ENCODE measurements around the gene COL5A2.

Gene COL5A2

DNA sequence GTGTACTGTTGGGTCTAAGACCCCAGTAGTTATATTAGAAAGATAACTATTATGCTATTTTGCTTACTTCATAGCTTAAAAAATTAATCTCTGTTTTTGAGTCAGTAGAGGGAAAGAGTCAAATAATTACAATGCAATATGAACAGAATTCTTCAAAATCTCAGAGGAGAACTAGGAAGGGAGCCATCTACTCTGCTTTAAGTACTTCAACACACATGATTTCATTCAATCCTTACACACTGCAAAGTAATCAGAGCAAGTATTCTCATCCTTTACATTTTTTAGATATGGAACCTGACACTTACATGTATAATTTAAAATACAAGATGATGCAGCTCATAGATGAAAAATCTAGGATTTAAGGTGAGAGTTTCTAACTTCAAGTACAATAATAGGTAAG lies 27.7 kb downstream of the COL5A2 start:
- Histone ChIP-seq H3K4me1 (ENCODE audit: control insufficient read depth, insufficient read depth, low read length, poor library complexity, severe bottlenecking) (no peaks in the 10 kb centered on the region), H3K27me3 (replicated peaks; ENCODE audit: control insufficient read depth, insufficient read depth, low read length, poor library complexity, severe bottlenecking) (no peaks in the 10 kb centered on the region), H3K4me3 (ENCODE audit: insufficient read depth, low read depth, low read length, poor library complexity, severe bottlenecking) (no peak overlapping the region), H3K36me3 (ENCODE audit: control insufficient read depth, insufficient read depth, low read length) (no peaks in the 10 kb centered on the region), H3K9me3 (ENCODE audit: control insufficient read depth, low read length) (no peaks in the 10 kb centered on the region), H3K27ac (ENCODE audit: insufficient read depth, low read length, poor library complexity, severe bottlenecking) (no peak overlapping the region)
- DNase-seq, result no peak

DNA sequence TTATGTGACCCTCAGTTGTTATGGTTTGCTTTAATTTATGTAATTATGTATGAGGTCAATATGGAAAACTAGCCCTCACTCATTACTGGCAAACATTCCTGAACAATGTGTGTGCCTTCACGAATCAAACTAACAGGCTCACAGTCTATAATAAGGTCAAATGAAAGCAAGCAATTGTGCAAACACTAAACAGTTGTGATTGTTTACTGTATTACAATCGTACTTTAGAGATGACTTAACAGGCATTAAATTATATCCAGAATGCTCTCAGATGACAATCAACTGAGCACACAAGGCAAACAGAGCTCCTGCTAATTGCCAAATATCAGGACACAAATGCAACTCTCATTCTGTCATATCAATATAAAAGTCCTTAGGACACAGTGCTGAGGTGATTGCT lies 29.5 kb downstream of the COL5A2 start:
- no peak overlapping the region for H3K4me3 ChIP-seq (ENCODE audit: insufficient read depth, low read depth, low read length, poor library complexity, severe bottlenecking)
- H3K4me1 ChIP-seq (ENCODE audit: control insufficient read depth, insufficient read depth, low read length, poor library complexity, severe bottlenecking), result no peaks in the 10 kb centered on the region
- H3K27ac ChIP-seq (ENCODE audit: insufficient read depth, low read length, poor library complexity, severe bottlenecking), result no peak overlapping the region
- no peaks in the 10 kb centered on the region for H3K27me3 ChIP-seq (replicated peaks; ENCODE audit: control insufficient read depth, insufficient read depth, low read length, poor library complexity, severe bottlenecking)
- no peak for DNase-seq
- no peaks in the 10 kb centered on the region for H3K9me3 ChIP-seq (ENCODE audit: control insufficient read depth, low read length)
- no peaks in the 10 kb centered on the region for H3K36me3 ChIP-seq (ENCODE audit: control insufficient read depth, insufficient read depth, low read length)

DNA sequence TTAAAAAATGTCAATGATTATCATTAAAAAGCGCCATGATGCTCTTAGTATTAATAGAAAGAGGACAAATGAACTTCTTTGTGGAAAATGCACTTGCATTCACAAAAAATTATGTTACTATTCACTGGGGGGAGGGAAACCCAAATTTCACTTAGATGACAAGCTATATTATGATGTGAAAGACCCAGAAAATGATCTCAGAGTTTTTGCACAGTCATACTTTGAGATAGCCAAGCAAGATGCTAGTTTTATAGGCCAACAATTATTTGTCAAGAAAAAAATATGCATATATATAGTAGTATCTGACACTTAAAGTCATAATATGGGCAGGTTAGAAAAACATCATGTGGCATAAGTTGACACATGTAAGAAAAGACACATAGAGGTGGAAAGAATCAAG lies 31.6 kb downstream of the COL5A2 start:
- Histone ChIP-seq H3K4me3 (ENCODE audit: insufficient read depth, low read depth, low read length, poor library complexity, severe bottlenecking) (no peak overlapping the region), H3K27me3 (replicated peaks; ENCODE audit: control insufficient read depth, insufficient read depth, low read length, poor library complexity, severe bottlenecking) (no peaks in the 10 kb centered on the region), H3K27ac (ENCODE audit: insufficient read depth, low read length, poor library complexity, severe bottlenecking) (no peak overlapping the region), H3K36me3 (ENCODE audit: control insufficient read depth, insufficient read depth, low read length) (no peaks in the 10 kb centered on the region), H3K9me3 (ENCODE audit: control insufficient read depth, low read length) (no peaks in the 10 kb centered on the region), H3K4me1 (ENCODE audit: control insufficient read depth, insufficient read depth, low read length, poor library complexity, severe bottlenecking) (no peaks in the 10 kb centered on the region)
- no peak for DNase-seq

DNA sequence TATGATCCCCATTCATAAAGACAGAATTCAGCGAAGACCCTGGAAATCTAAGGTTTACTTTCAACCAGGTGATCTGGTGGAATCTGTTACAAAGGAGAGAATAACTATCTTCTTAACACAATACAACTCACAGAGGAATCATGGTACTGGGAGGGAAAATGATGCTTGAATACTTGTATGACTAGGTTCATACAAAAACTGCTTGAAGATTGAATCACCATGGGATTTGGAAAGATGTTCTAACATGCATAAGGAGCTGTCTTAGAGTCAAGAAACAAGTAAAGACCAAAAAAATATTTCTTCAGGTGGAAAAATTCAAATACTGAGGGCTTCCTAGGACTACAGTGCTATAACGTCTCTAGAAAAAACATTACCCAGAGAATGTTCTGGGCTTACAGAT lies 32.2 kb downstream of the COL5A2 start:
- H3K4me1 ChIP-seq (ENCODE audit: control insufficient read depth, insufficient read depth, low read length, poor library complexity, severe bottlenecking), result no peaks in the 10 kb centered on the region
- no peaks in the 10 kb centered on the region for H3K36me3 ChIP-seq (ENCODE audit: control insufficient read depth, insufficient read depth, low read length)
- no peak for DNase-seq
- no peak overlapping the region for H3K4me3 ChIP-seq (ENCODE audit: insufficient read depth, low read depth, low read length, poor library complexity, severe bottlenecking)
- H3K27ac ChIP-seq (ENCODE audit: insufficient read depth, low read length, poor library complexity, severe bottlenecking), result no peak overlapping the region
- no peaks in the 10 kb centered on the region for H3K27me3 ChIP-seq (replicated peaks; ENCODE audit: control insufficient read depth, insufficient read depth, low read length, poor library complexity, severe bottlenecking)
- H3K9me3 ChIP-seq (ENCODE audit: control insufficient read depth, low read length), result no peaks in the 10 kb centered on the region

DNA sequence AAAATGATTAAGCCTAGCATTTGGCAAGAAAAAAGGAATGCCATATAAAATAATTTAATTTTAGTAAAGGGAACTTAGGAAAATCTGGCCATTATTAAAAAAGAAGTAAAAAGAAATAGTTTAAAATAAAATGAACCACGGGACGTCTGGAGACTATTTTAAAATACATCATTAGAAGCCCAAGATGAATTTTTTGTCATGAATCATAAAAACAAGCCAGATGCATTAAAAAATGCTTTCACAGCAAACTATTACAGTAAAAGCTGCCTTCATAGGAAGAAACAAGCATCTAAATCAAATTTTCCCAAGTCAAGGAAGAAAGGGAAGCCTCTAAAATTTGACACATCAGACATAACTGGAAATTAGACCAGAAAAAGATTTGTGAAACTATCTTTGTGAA lies 33.0 kb downstream of the COL5A2 start:
- H3K9me3 ChIP-seq (ENCODE audit: control insufficient read depth, low read length), result no peaks in the 10 kb centered on the region
- no peaks in the 10 kb centered on the region for H3K4me1 ChIP-seq (ENCODE audit: control insufficient read depth, insufficient read depth, low read length, poor library complexity, severe bottlenecking)
- no peak overlapping the region for H3K27ac ChIP-seq (ENCODE audit: insufficient read depth, low read length, poor library complexity, severe bottlenecking)
- H3K27me3 ChIP-seq (replicated peaks; ENCODE audit: control insufficient read depth, insufficient read depth, low read length, poor library complexity, severe bottlenecking), result no peaks in the 10 kb centered on the region
- H3K36me3 ChIP-seq (ENCODE audit: control insufficient read depth, insufficient read depth, low read length), result no peaks in the 10 kb centered on the region
- H3K4me3 ChIP-seq (ENCODE audit: insufficient read depth, low read depth, low read length, poor library complexity, severe bottlenecking), result no peak overlapping the region
- DNase-seq, result no peak

DNA sequence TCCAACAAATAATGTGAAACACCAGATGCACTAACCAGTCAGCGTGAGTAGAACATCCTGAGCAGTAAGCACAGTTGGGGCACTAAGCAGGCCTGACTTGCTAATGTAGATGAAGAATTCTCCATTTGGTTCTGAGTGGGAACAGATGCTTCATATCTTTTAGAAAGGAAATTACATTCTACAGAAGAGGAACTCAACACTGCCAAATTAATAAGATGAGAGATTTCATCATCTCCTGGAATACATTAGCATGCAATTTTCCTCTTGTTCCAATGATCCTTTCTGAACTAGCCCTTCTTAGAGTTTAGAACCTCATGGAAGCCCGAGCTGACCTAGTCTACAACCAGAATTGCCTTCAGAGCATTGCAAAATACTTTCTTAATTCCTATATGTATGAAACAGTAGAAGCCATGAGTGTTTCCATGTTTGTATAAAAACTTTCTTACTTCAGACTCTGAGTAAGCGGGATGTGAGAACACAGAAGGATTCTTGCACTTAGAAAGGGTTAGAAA lies 34.8 kb downstream of the COL5A2 start:
- Histone ChIP-seq H3K9me3 (ENCODE audit: control insufficient read depth, low read length) (no peaks in the 10 kb centered on the region), H3K27me3 (replicated peaks; ENCODE audit: control insufficient read depth, insufficient read depth, low read length, poor library complexity, severe bottlenecking) (no peaks in the 10 kb centered on the region), H3K36me3 (ENCODE audit: control insufficient read depth, insufficient read depth, low read length) (no peaks in the 10 kb centered on the region), H3K27ac (ENCODE audit: insufficient read depth, low read length, poor library complexity, severe bottlenecking) (no peak overlapping the region), H3K4me3 (ENCODE audit: insufficient read depth, low read depth, low read length, poor library complexity, severe bottlenecking) (no peak overlapping the region), H3K4me1 (ENCODE audit: control insufficient read depth, insufficient read depth, low read length, poor library complexity, severe bottlenecking) (no peaks in the 10 kb centered on the region)
- DNase-seq, result no peak

DNA sequence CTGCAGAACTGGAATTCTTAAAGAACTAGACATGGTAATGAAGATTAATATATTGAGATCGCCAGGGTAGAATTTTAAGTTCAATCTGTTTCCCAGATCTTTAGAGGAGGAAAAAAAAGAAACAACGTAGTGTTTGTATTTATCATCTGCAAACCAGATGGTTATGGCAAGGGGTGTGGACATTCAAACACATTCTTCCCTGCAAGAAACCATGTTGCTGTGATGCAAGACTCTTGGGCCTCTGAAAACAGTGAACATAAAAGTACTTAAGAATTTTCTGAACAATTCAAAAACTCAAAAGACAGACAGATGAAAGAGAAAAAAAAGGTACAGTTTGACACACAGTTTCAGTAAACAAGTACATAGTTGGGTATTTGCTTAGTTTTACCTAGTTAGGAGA lies 35.6 kb downstream of the COL5A2 start:
- H3K4me1 ChIP-seq (ENCODE audit: control insufficient read depth, insufficient read depth, low read length, poor library complexity, severe bottlenecking), result no peaks in the 10 kb centered on the region
- no peaks in the 10 kb centered on the region for H3K27me3 ChIP-seq (replicated peaks; ENCODE audit: control insufficient read depth, insufficient read depth, low read length, poor library complexity, severe bottlenecking)
- no peak for DNase-seq
- H3K27ac ChIP-seq (ENCODE audit: insufficient read depth, low read length, poor library complexity, severe bottlenecking), result no peak overlapping the region
- no peaks in the 10 kb centered on the region for H3K9me3 ChIP-seq (ENCODE audit: control insufficient read depth, low read length)
- H3K4me3 ChIP-seq (ENCODE audit: insufficient read depth, low read depth, low read length, poor library complexity, severe bottlenecking), result no peak overlapping the region
- no peaks in the 10 kb centered on the region for H3K36me3 ChIP-seq (ENCODE audit: control insufficient read depth, insufficient read depth, low read length)

DNA sequence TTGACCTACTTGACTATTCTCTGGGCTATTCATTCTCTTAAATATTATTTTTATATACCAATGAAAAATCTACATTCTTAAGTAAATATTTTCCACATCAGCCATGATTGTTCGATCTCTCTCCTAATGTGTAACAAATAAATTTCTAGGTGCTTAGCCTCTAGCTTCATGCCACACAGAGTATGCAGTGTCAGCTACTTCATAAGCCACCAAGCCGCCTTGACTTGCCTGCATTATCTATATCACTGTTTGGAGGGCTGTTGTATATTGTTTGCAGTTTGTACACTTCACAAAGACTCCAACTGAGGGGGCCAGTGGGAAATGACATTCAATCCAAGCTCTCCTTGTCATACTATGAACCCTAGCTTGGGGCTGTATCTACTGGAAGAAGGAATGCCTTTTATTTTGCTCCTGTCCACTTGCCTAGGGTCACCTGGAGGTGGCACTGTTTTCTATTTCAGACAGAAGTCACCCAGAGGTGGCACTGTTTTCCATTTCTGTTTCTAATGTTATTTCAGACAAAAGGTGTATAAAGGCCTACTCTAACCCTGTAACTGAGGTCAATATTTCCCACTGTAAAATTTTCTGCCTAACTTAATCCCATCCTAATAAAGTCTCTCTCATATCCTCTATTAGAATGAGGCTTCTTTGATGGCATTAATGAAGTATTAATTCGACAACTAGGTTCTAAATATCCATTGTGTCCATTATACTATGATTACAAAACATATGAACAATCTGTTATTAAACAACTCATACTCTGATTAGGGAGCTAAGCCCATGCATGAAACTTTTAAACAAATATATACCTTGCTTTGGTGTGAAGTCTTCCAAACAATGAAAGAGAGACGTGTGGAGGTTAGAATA lies 36.4 kb downstream of the COL5A2 start:
- DNase-seq, result peak; percentile 2 to 15 (median 3)
- Histone ChIP-seq H3K27ac (ENCODE audit: insufficient read depth, low read length, poor library complexity, severe bottlenecking) (no peak overlapping the region), H3K36me3 (ENCODE audit: control insufficient read depth, insufficient read depth, low read length) (no peaks in the 10 kb centered on the region), H3K4me1 (ENCODE audit: control insufficient read depth, insufficient read depth, low read length, poor library complexity, severe bottlenecking) (no peaks in the 10 kb centered on the region), H3K9me3 (ENCODE audit: control insufficient read depth, low read length) (no peaks in the 10 kb centered on the region), H3K4me3 (ENCODE audit: insufficient read depth, low read depth, low read length, poor library complexity, severe bottlenecking) (no peak overlapping the region), H3K27me3 (replicated peaks; ENCODE audit: control insufficient read depth, insufficient read depth, low read length, poor library complexity, severe bottlenecking) (no peaks in the 10 kb centered on the region)

DNA sequence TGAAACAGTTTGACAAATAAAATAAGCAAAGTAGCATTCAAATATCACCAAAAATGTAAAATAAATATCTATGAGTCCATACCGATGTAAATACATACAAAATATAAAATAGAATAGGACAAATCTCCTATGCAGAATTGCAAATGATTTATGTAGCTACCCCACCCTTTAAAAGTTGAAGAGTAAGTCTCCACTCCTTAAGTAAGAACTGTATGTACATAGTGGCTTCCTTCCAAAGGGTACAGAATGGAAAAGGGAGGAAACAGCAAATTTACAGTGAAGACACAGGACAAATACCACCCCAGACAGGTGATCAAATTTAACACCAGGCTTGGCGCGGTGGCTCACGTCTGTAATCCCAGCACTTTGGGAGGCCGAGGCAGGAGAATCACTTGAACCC lies 40.8 kb downstream of the COL5A2 start:
- Histone ChIP-seq H3K9me3 (ENCODE audit: control insufficient read depth, low read length) (no peaks in the 10 kb centered on the region), H3K4me3 (ENCODE audit: insufficient read depth, low read depth, low read length, poor library complexity, severe bottlenecking) (no peak overlapping the region), H3K4me1 (ENCODE audit: control insufficient read depth, insufficient read depth, low read length, poor library complexity, severe bottlenecking) (no peaks in the 10 kb centered on the region), H3K27ac (ENCODE audit: insufficient read depth, low read length, poor library complexity, severe bottlenecking) (no peak overlapping the region), H3K27me3 (replicated peaks; ENCODE audit: control insufficient read depth, insufficient read depth, low read length, poor library complexity, severe bottlenecking) (no peaks in the 10 kb centered on the region), H3K36me3 (ENCODE audit: control insufficient read depth, insufficient read depth, low read length) (no peaks in the 10 kb centered on the region)
- DNase-seq, result no peak

DNA sequence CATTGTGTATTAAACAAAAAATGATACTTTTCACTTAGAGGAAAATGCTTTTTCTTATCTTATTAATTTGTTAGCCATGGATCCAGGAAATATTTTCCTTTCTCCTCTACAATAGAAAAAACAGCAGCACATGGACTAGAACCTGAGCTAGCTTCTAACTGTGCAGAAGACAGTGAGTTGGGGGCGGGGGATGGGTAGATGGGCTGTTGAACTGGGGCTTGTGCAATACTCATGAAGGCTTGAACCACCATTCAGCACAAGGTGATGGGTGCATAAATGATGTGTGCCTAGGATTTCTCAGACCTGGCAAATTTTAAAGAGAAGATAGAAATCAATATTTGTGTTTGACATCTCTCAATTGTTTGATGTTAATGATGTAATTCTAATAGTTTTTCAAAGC lies 42.0 kb downstream of the COL5A2 start:
- Histone ChIP-seq H3K4me1 (ENCODE audit: control insufficient read depth, insufficient read depth, low read length, poor library complexity, severe bottlenecking) (no peaks in the 10 kb centered on the region), H3K27me3 (replicated peaks; ENCODE audit: control insufficient read depth, insufficient read depth, low read length, poor library complexity, severe bottlenecking) (no peaks in the 10 kb centered on the region), H3K4me3 (ENCODE audit: insufficient read depth, low read depth, low read length, poor library complexity, severe bottlenecking) (no peak overlapping the region), H3K36me3 (ENCODE audit: control insufficient read depth, insufficient read depth, low read length) (no peaks in the 10 kb centered on the region), H3K9me3 (ENCODE audit: control insufficient read depth, low read length) (no peaks in the 10 kb centered on the region), H3K27ac (ENCODE audit: insufficient read depth, low read length, poor library complexity, severe bottlenecking) (no peak overlapping the region)
- no peak for DNase-seq

All from effector memory CD4-positive, alpha-beta T cell (primary cell).